Measurements from ENCODE around the gene EEPD1. TPM values are rescaled to one million over a fixed set of nuclear protein-coding genes. Genes with fewer than 3 reads are reported as not detected.

The EEPD1 gene
- total and polyA plus RNA-seq, 4 donors = 2.3 to 12.3 (median 7.1) TPM

GRCh38 chr7:36161996-36162395 is 8.9 kb downstream of the EEPD1 start:
- 59% methylated on average over 1 of the region's 1 CpG for WGBS
- no peaks in the 10 kb centered on the region for H3K27me3 ChIP-seq (ENCODE audit: control insufficient read depth in 4 of 4, insufficient read depth in 4 of 4, low read length in 3 of 4)
- no peaks in the 10 kb centered on the region for H3K9me3 ChIP-seq (ENCODE audit: control insufficient read depth in 4 of 4, low read length in 3 of 4)
- H3K27ac ChIP-seq (ENCODE audit: low read depth in 1 of 2, low read length in 2 of 2) = no peak overlapping the region
- peaks cover 10 to 36% (median 23%) of the 10 kb centered on the region in 4 donors for H3K4me1 ChIP-seq (ENCODE audit: control insufficient read depth in 4 of 4, insufficient read depth in 4 of 4, low read length in 3 of 4)
- no peak overlapping the region for H3K4me3 ChIP-seq (ENCODE audit: low read depth in 1 of 3, low read length in 3 of 3)
- DNase-seq (ENCODE audit: low spot score) = no peak
- H3K36me3 ChIP-seq (ENCODE audit: control insufficient read depth in 4 of 4, insufficient read depth in 3 of 4, low read depth in 1 of 4, low read length in 3 of 4) = no peaks in the 10 kb centered on the region
- TF ChIP-seq NR2F2 (IDR thresholded peaks at IDR 0.05) (no peak), HNF4A (conservative IDR thresholded peaks at IDR 0.05) (no peak), GABPA (IDR thresholded peaks at IDR 0.05 in 1 of 2, conservative IDR thresholded peaks at IDR 0.05 in 1 of 2) (no peak), TAF1 (conservative IDR thresholded peaks at IDR 0.05) (no peak), JUND (IDR thresholded peaks at IDR 0.05) (no peak), ZBTB33 (IDR thresholded peaks at IDR 0.05) (no peak), RAD21 (IDR thresholded peaks at IDR 0.05) (no peak), HNF4G (IDR thresholded peaks at IDR 0.05) (no peak), RXRA (IDR thresholded peaks at IDR 0.05) (no peak), EGR1 (IDR thresholded peaks at IDR 0.05; ENCODE audit: low read depth in 2 of 2) (no peak)
- TF ChIP-seq, protein P1, sequence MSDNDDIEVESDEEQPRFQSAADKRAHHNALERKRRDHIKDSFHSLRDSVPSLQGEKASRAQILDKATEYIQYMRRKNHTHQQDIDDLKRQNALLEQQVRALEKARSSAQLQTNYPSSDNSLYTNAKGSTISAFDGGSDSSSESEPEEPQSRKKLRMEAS (IDR thresholded peaks at IDR 0.05) = no peak
- TF ChIP-seq, protein P2, sequence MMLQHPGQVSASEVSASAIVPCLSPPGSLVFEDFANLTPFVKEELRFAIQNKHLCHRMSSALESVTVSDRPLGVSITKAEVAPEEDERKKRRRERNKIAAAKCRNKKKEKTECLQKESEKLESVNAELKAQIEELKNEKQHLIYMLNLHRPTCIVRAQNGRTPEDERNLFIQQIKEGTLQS (IDR thresholded peaks at IDR 0.05) = no peak
- no peak overlapping the region for H3K9ac ChIP-seq (ENCODE audit: low read depth in 1 of 2, low read length in 2 of 2)

GRCh38 chr7:36165059-36165458 is 12.0 kb downstream of the EEPD1 start:
- H3K4me3 ChIP-seq (ENCODE audit: low read depth in 1 of 3, low read length in 3 of 3) = no peak overlapping the region
- no peaks in the 10 kb centered on the region for H3K27me3 ChIP-seq (ENCODE audit: control insufficient read depth in 4 of 4, insufficient read depth in 4 of 4, low read length in 3 of 4)
- H3K9me3 ChIP-seq (ENCODE audit: control insufficient read depth in 4 of 4, low read length in 3 of 4) = no peaks in the 10 kb centered on the region
- peak overlapping the region in 1 of 2 donors; percentile 52 for H3K27ac ChIP-seq (ENCODE audit: low read depth in 1 of 2, low read length in 2 of 2)
- H3K36me3 ChIP-seq (ENCODE audit: control insufficient read depth in 4 of 4, insufficient read depth in 3 of 4, low read depth in 1 of 4, low read length in 3 of 4) = no peaks in the 10 kb centered on the region
- no peak for TF ChIP-seq TAF1 (conservative IDR thresholded peaks at IDR 0.05)
- peak; percentile 12 for TF ChIP-seq HNF4G (IDR thresholded peaks at IDR 0.05)
- TF ChIP-seq, protein P2 (IDR thresholded peaks at IDR 0.05) = peak; percentile 79
- TF ChIP-seq SP1 (IDR thresholded peaks at IDR 0.05) = peak; percentile 47
- TF ChIP-seq FOXA2 (IDR thresholded peaks at IDR 0.05) = no peak
- TF ChIP-seq RAD21 (IDR thresholded peaks at IDR 0.05) = peak in 1 of 2 donors; percentile 45
- TF ChIP-seq YY1 (IDR thresholded peaks at IDR 0.05) = peak; percentile 44
- TF ChIP-seq RXRA (IDR thresholded peaks at IDR 0.05) = peak; percentile 52 to 71
- peak in 1 of 2 donors; percentile 76 for TF ChIP-seq JUND (IDR thresholded peaks at IDR 0.05)
- TF ChIP-seq HNF4A (conservative IDR thresholded peaks at IDR 0.05) = peak; percentile 64 to 72
- TF ChIP-seq, protein P1 (IDR thresholded peaks at IDR 0.05) = no peak
- no peak for TF ChIP-seq FOXA1 (IDR thresholded peaks at IDR 0.05)
- DNase-seq (ENCODE audit: low spot score) = no peak
- WGBS = 18% methylated on average over 2 of the region's 2 CpGs
- no peak overlapping the region for H3K9ac ChIP-seq (ENCODE audit: low read depth in 1 of 2, low read length in 2 of 2)
- H3K4me1 ChIP-seq (ENCODE audit: control insufficient read depth in 4 of 4, insufficient read depth in 4 of 4, low read length in 3 of 4) = peaks cover 3 to 16% (median 13%) of the 10 kb centered on the region in 4 donors

DNA sequence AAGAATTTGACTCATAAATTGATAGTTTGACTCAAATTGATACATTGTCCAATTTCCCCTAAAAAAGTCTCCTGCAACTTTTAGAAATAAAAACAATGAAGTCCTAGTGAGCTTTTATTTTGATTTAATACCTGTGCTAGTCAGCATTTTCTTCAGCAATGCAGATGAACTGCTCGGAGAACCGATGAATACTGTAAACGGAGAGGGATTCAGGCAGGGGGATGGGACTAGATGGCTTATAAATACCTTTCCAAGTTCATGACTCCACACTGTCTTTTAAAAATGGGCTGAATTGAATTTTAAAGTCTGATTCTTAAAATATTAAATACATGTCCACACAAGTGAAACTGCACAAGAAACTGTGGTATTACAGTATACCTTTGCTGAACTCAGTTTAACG is 12.7 kb downstream of the EEPD1 start:
- no peaks in the 10 kb centered on the region for H3K27me3 ChIP-seq (ENCODE audit: control insufficient read depth in 4 of 4, insufficient read depth in 4 of 4, low read length in 3 of 4)
- no peaks in the 10 kb centered on the region for H3K9me3 ChIP-seq (ENCODE audit: control insufficient read depth in 4 of 4, low read length in 3 of 4)
- H3K4me1 ChIP-seq (ENCODE audit: control insufficient read depth in 4 of 4, insufficient read depth in 4 of 4, low read length in 3 of 4) = peaks cover 1 to 16% (median 13%) of the 10 kb centered on the region in 4 donors
- no peak overlapping the region for H3K27ac ChIP-seq (ENCODE audit: low read depth in 1 of 2, low read length in 2 of 2)
- H3K36me3 ChIP-seq (ENCODE audit: control insufficient read depth in 4 of 4, insufficient read depth in 3 of 4, low read depth in 1 of 4, low read length in 3 of 4) = no peaks in the 10 kb centered on the region
- no peak overlapping the region for H3K9ac ChIP-seq (ENCODE audit: low read depth in 1 of 2, low read length in 2 of 2)
- no peak for DNase-seq (ENCODE audit: low spot score)
- TF ChIP-seq TAF1 (conservative IDR thresholded peaks at IDR 0.05) = no peak
- TF ChIP-seq NR2F2 (IDR thresholded peaks at IDR 0.05) = no peak
- TF ChIP-seq JUND (IDR thresholded peaks at IDR 0.05) = no peak
- no peak for TF ChIP-seq EGR1 (IDR thresholded peaks at IDR 0.05; ENCODE audit: low read depth in 2 of 2)
- TF ChIP-seq CTCF (IDR thresholded peaks at IDR 0.05; ENCODE audit: low read depth, low read length, missing input control) = no peak
- TF ChIP-seq HNF4G (IDR thresholded peaks at IDR 0.05) = no peak
- TF ChIP-seq GABPA (IDR thresholded peaks at IDR 0.05 in 1 of 2, conservative IDR thresholded peaks at IDR 0.05 in 1 of 2) = no peak
- TF ChIP-seq SP1 (IDR thresholded peaks at IDR 0.05) = no peak
- TF ChIP-seq FOXA2 (IDR thresholded peaks at IDR 0.05) = no peak
- WGBS = 94% methylated on average over 4 of the region's 4 CpGs
- no peak overlapping the region for H3K4me3 ChIP-seq (ENCODE audit: low read depth in 1 of 3, low read length in 3 of 3)

Measured in liver (tissue), 9 donors.